HepG2 (cell line): Measurements from ENCODE around the gene EOMES. TPM values are rescaled to one million over a fixed set of nuclear protein-coding genes. Genes with fewer than 3 reads are reported as not detected.

ENCODE experiments used
- BCLAF1 ChIP-seq: fragments of 450-650 bp; IDR thresholded peaks from 2 replicates; pipeline ENCODE4 v1.6.1; 2017; ENCODE audit warnings: mild to moderate bottlenecking
- CEBPB ChIP-seq: IDR thresholded peaks from 2 replicates; pipeline ENCODE4 v1.6.1; 2011; ENCODE audit warnings: low read depth, low read length, improper control_type of control experiment, borderline replicate concordance
- DPF2 ChIP-seq: sonication (generic); formaldehyde crosslinking; IDR thresholded peaks from 2 replicates; pipeline ENCODE4 v1.4.0; 2020; ENCODE audit warnings: mild to moderate bottlenecking, low read depth, missing genetic modification reagents, borderline replicate concordance
- E2F2 ChIP-seq: sonication (generic); formaldehyde crosslinking; IDR thresholded peaks from 2 replicates; pipeline ENCODE4 v1.4.0; 2020; ENCODE audit warnings: missing genetic modification reagents, borderline replicate concordance
- IRF2 ChIP-seq: IDR thresholded peaks from 2 replicates; pipeline ENCODE4 v1.6.1; 2018; ENCODE audit warnings: missing genetic modification reagents, missing compliant biosample characterization
- NFYB ChIP-seq: sonication (generic); formaldehyde crosslinking; IDR thresholded peaks from 2 replicates; pipeline ENCODE4 v1.4.0; 2020; ENCODE audit warnings: missing genetic modification reagents
- PHF5A ChIP-seq: IDR thresholded peaks from one replicate; pipeline ENCODE4 v1.6.1; 2018; ENCODE audit warnings: low read depth, missing genetic modification reagents; ENCODE audit not compliant: unreplicated experiment
- SMAD3 ChIP-seq: sonication (generic); formaldehyde crosslinking; IDR thresholded peaks from 2 replicates; pipeline ENCODE4 v1.4.0; 2020; ENCODE audit warnings: missing genetic modification reagents
- TEAD3 ChIP-seq: optimal IDR thresholded peaks from 2 replicates; pipeline ENCODE3; 2016; ENCODE audit warnings: borderline replicate concordance
- TSC22D2 ChIP-seq: sonication (generic); formaldehyde crosslinking; IDR thresholded peaks from 2 replicates; pipeline ENCODE4 v1.5.1; 2020; ENCODE audit warnings: missing genetic modification reagents, mild to moderate bottlenecking, borderline replicate concordance
- ZNF317 ChIP-seq: sonication (generic); formaldehyde crosslinking; IDR thresholded peaks from 2 replicates; pipeline ENCODE4 v1.5.0; 2020; ENCODE audit warnings: mild to moderate bottlenecking, missing genetic modification reagents
- ZNF580 ChIP-seq: IDR thresholded peaks from 2 replicates; pipeline ENCODE4 v1.6.1; 2016; ENCODE audit warnings: low read depth, borderline replicate concordance
- ZNF709 ChIP-seq: sonication (generic); formaldehyde crosslinking; IDR thresholded peaks from 2 replicates; pipeline ENCODE4 v1.5.0; 2020; ENCODE audit warnings: mild to moderate bottlenecking, missing genetic modification reagents
- polyA plus RNA-seq, 8 experiments: library from polyadenylated mRNA; depleted of rRNA in 3 of 8; stranded (reverse) in 7 of 8; unstranded in 1 of 8; fragments of >200 nt; fragmentation: Illumina TruSeq in 4 of 8; extraction: Trizol in 4 of 8; gene quantifications; 2 replicates each; pipeline versions ENCODE4 v1.2.1 to v1.2.3, GENCODE V29; 2011 to 2016; ENCODE audit warnings: low read depth in 4 of 8, missing spikeins in 1 of 8, mixed read lengths in 1 of 8; ENCODE audit not compliant: insufficient read depth in 1 of 8
- total RNA-seq, 5 experiments: library from RNA; depleted of rRNA; stranded (reverse); fragments of >200 nt; fragmentation: Illumina TruSeq; extraction: Trizol; gene quantifications; 2 replicates each; pipeline ENCODE4 v1.2.3, GENCODE V29; 2016; ENCODE audit warnings: low read depth in 1 of 5
- TF ChIP-seq, protein P1 (sequence below): sonication (generic); formaldehyde crosslinking; IDR thresholded peaks from 2 replicates; pipeline ENCODE4 v1.5.1; 2020; ENCODE audit warnings: mild to moderate bottlenecking, missing genetic modification reagents, moderate library complexity

The EOMES gene
- total and polyA plus RNA-seq, 2 of the 13 experiments (the other 11 are each of a cell fraction or from before 2014, with no cell fraction given), result 0.11 to 0.12 TPM

- TF ChIP-seq, protein P1, sequence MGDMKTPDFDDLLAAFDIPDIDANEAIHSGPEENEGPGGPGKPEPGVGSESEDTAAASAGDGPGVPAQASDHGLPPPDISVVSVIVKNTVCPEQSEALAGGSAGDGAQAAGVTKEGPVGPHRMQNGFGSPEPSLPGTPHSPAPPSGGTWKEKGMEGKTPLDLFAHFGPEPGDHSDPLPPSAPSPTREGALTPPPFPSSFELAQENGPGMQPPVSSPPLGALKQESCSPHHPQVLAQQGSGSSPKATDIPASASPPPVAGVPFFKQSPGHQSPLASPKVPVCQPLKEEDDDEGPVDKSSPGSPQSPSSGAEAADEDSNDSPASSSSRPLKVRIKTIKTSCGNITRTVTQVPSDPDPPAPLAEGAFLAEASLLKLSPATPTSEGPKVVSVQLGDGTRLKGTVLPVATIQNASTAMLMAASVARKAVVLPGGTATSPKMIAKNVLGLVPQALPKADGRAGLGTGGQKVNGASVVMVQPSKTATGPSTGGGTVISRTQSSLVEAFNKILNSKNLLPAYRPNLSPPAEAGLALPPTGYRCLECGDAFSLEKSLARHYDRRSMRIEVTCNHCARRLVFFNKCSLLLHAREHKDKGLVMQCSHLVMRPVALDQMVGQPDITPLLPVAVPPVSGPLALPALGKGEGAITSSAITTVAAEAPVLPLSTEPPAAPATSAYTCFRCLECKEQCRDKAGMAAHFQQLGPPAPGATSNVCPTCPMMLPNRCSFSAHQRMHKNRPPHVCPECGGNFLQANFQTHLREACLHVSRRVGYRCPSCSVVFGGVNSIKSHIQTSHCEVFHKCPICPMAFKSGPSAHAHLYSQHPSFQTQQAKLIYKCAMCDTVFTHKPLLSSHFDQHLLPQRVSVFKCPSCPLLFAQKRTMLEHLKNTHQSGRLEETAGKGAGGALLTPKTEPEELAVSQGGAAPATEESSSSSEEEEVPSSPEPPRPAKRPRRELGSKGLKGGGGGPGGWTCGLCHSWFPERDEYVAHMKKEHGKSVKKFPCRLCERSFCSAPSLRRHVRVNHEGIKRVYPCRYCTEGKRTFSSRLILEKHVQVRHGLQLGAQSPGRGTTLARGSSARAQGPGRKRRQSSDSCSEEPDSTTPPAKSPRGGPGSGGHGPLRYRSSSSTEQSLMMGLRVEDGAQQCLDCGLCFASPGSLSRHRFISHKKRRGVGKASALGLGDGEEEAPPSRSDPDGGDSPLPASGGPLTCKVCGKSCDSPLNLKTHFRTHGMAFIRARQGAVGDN (CRISPR knock-in tag), result peak; percentile 38
- TF ChIP-seq NFYB, result no peak
- 0 out of 2 replicates have a peak, but pooled peaks have one; percentile 43 for TF ChIP-seq ZNF317
- TF ChIP-seq E2F2, result no peak
- TF ChIP-seq IRF2, result no peak
- TF ChIP-seq DPF2 (CRISPR knock-in tag), result no peak
- peak; percentile 42 for TF ChIP-seq TEAD3
- TF ChIP-seq BCLAF1, result no peak
- TF ChIP-seq SMAD3, result no peak
- no peak for TF ChIP-seq TSC22D2 (CRISPR knock-in tag)
- TF ChIP-seq ZNF709, result no peak
- TF ChIP-seq PHF5A, result no peak
- TF ChIP-seq CEBPB, result no peak
- no peak for TF ChIP-seq ZNF580
These were observed 7.2 kb downstream of the EOMES start (continued) for GRCh38 chr3:27714692-27715453.
